IPS DF 6.9 (cell line): ENCODE data around the gene ZFP30.

Source experiments
- DNase-seq: peaks from one replicate; pipeline ENCODE4 v3.0.0-alpha.2; 2013; ENCODE audit warnings: low read depth, low spot score
- H3K27ac ChIP-seq: one replicate; pipeline ENCODE4 v1.5.1; 2013; ENCODE audit warnings: low read length, control low read depth
- H3K27me3 ChIP-seq: 2 replicates; pipeline ENCODE4 v1.6.1; 2013; ENCODE audit warnings: mild to moderate bottlenecking, low read length; ENCODE audit not compliant: control insufficient read depth, insufficient read depth
- H3K36me3 ChIP-seq: 2 replicates; pipeline ENCODE4 v1.6.1; 2013; ENCODE audit warnings: low read length; ENCODE audit not compliant: control insufficient read depth, insufficient read depth
- H3K4me1 ChIP-seq: 2 replicates; pipeline ENCODE4 v1.6.1; 2013; ENCODE audit warnings: low read length; ENCODE audit not compliant: control insufficient read depth, insufficient read depth
- H3K4me3 ChIP-seq: 2 replicates; pipeline ENCODE4 v1.5.1; 2013; ENCODE audit warnings: mild to moderate bottlenecking, low read length
- H3K9me3 ChIP-seq: 2 replicates; pipeline ENCODE4 v1.6.1; 2013; ENCODE audit warnings: low read length, inconsistent platforms; ENCODE audit not compliant: control insufficient read depth, insufficient read depth
- WGBS: extraction: QIAGEN DNeasy Blood & Tissue Kit; methylation state at CpG from one replicate; pipeline ENCODE4 v1.1.7; 2013; ENCODE audit warnings: mixed read lengths, missing lambda C conversion rate; ENCODE audit not compliant: insufficient read length, insufficient coverage; 5-methylcytosine and 5-hydroxymethylcytosine counted together

Gene ZFP30

GRCh38 chr19:37564624-37565369 is 90.5 kb downstream of the ZFP30 start:
- Histone ChIP-seq H3K27ac (no peak overlapping the region), H3K4me1 (no peaks in the 10 kb centered on the region), H3K27me3 (no peaks in the 10 kb centered on the region), H3K9me3 (peaks cover 4% of the 10 kb centered on the region; the same call in 1 of the 2 replicates), H3K4me3 (no peak overlapping the region), H3K36me3 (peaks cover 2% of the 10 kb centered on the region; the same call in 1 of the 2 replicates)
- WGBS = no CpG with 5 or more reads among the region's 7 CpGs
- no peak for DNase-seq
